GM18907 (cell line): Measurements from ENCODE around the gene NUDT9.
"Not testable (repeated sequence)": the region's sequence is repeated elsewhere in the genome, so short reads cannot be mapped to it uniquely, and the experiment has no call there.

ENCODE experiments used
- ATAC-seq: cut with Tn5 transposase; IDR thresholded peaks from one replicate; pipeline ENCODE4 v1.9.1; 2021; ENCODE audit warnings: mild to moderate bottlenecking, moderate library complexity; ENCODE audit not compliant: unreplicated experiment

The NUDT9 gene

DNA sequence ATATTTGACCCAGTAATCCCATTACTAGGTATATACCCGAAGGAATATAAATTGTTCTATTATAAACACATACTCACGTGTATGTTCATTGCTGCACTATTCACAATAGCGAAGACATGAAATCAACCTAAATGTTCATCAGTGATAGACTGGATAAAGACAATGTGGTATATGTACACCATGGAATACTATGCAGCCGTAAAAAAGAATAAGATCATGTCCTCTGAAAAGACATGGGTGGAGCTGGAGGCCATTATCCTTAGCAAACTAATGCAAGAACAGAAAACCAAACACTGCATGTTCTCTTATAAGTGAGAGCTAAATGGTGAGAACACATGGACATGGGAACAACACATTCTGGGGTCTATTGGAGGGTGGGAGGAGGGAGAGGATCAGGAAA is 36.5 kb downstream of the NUDT9 start:
- ATAC-seq, result no peak

- peak; percentile 58 for ATAC-seq
Observed at GRCh38 chr4:87461281-87461700, 38.9 kb downstream of the NUDT9 start.

GRCh38 chr4:87462102-87462501 is 39.7 kb downstream of the NUDT9 start:
- no peak for ATAC-seq

DNA sequence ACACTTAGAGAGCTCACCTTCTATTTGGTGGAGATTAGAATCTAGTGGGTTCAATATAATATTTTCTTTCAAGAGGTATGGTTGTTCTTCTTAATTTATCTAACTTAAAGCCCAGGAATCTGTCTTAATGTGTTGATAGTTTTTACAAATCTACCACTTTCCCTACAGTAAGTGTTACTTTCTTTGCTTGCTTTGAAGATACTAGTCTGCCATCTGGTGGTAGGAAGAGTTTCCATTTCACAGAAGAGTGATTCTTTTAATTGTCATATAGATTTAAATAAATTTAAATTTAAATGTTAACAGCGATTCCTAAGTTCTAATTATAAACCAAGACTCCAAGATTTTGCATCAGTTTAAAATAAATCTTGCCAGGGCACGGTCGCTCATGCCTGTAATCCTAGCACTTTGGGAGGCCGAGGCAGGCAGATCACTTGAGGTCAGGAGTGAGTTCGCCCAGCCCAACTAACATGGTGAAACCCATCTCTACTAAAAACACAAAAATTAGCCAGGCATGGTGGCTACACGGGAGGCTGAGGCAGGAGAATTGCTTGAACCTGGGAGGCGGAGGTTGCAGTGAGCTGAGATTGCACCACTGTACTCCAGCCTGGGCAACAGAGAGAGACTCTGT is 43.5 kb downstream of the NUDT9 start:
- ATAC-seq, result no peak

DNA sequence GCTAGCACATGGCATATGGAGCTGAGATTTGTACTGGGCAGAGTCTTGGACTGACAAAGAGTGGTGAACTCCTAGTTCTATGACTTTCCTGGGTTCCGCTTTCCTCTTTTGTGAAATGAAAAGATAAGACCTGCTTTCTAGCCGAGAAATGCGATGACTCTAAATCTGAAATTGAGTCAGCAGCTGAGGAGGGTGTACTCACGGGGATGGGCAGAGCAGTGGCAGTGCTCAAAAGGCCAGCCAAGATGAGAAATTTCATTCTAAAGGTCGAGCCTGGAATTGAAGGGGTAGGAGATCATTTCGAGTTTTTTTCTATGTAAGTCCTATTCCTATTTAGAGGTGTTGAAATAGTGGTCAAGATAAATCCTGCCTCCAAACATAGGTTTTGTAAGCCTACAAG is 47.0 kb downstream of the NUDT9 start:
- no peak for ATAC-seq

GRCh38 chr4:87476934-87477333 is 54.6 kb downstream of the NUDT9 start:
- no peak for ATAC-seq

GRCh38 chr4:87478732-87479250 is 56.4 kb downstream of the NUDT9 start:
- ATAC-seq, result no peak

GRCh38 chr4:87481377-87481776 is 59.0 kb downstream of the NUDT9 start:
- no peak for ATAC-seq

DNA sequence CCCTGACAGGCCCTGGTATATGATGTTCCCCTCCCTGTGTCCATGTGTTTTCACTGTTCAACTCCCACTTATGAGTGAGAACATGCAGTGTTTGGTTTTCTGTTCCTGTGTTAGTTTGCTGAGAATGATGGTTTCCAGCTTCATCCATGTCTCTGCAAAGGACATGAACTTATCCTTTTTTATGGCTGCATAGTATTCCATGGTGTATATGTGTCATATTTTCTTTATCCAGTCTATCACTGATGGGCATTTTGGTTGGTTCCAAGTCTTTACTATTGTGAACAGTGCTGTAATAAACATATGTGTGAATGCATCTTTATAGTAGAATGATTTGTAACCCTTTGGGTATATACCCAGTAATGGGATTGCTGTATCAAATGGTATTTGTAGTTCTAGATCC is 60.9 kb downstream of the NUDT9 start:
- ATAC-seq, result not testable (repeated sequence)

- ATAC-seq, result not testable (repeated sequence)
Observed at GRCh38 chr4:87488666-87489065, 66.3 kb downstream of the NUDT9 start.

GRCh38 chr4:87489678-87490077 is 67.3 kb downstream of the NUDT9 start:
- no peak for ATAC-seq

DNA sequence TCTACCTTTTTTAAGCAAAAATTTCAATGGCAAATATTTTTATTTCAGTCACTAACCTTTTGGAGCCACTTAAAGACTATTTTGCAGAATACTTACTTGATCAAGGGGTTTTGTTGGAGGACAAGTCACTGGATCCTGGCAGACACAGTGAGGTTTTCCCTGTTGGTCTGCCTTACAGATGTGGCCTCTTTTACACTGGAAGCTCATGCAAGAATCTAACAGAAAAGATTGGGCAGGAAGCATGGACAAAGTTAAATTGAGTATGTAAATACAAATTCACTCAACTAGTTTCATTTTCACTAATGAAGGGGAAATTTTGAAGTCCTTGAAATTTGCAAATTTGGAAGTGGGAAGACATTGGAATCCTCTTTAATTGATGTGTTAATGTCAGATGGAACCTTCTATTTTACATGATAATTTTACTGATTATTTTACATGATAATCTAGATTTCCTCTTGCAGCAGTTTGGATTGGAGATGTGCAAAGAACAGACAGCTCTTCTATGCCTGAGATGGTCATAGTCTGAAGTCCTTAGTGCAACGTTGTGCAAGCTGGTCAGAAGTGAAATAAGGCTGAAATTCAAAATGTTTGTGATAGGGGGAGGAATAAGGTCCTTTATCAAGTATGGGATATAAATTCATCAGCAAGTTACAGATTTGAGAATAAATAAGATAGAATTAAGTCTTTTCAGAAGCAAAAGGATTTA is 68.4 kb downstream of the NUDT9 start:
- ATAC-seq, result no peak

GRCh38 chr4:87491436-87491835 is 69.1 kb downstream of the NUDT9 start:
- no peak for ATAC-seq

GRCh38 chr4:87491851-87492250 is 69.5 kb downstream of the NUDT9 start:
- ATAC-seq, result not testable (repeated sequence)

GRCh38 chr4:87493115-87493514 is 70.7 kb downstream of the NUDT9 start:
- no peak for ATAC-seq

GRCh38 chr4:87497159-87497558 is 74.8 kb downstream of the NUDT9 start:
- ATAC-seq, result no peak

- ATAC-seq, result no peak
Observed at GRCh38 chr4:87497578-87497977, 75.2 kb downstream of the NUDT9 start.

DNA sequence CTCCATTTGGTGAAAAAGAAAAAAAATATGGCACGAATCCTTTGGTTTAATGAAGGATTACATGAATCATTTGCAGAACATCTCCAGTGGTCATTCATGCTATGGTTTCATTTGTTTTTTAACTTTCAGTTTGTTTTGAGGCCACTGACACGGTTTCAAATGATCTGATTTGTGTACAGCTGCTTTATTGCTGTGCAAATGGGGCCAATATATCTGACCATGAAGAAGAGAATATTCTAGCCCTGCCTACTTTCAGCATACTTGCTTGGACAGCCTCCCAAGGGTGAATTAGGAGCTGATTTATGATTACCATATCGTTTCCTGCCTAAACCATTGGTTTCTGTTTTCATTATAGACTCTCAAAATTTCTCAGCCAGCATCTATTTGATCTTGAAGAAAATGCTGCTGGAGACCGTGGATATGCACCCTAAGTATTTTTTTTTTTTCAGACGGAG is 76.1 kb downstream of the NUDT9 start:
- ATAC-seq, result peak; percentile 81

DNA sequence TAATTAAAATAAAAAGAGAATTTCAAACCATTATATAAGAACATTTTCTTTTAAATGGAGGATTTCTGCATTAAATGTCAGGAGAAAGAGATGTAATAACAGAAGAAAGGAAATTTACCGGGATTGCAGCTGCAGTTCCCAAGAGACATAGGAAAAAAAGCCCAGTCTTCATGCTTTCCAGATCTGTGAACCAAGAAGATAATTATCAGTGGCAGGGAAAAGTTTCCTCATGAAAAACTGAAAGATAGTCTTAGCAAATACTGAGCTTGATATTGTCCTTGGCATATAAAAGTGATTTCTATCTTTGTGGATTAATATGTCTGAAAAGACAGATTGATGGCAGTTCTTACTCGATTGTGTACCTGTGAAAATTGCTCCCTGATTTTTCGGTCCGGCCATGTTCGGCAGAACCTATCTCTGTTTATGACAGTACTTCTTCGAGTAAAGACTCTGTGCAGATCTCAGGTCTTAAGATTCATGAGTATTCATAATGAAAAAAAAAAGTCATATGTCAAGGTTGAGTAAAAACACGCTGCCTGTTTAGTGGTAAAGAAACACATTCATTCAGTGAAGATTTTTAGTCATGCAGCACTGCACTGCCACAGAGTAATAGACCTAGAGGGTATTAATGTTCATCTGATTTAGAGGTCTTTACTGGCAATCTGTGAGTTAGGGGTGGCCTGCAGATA is 77.2 kb downstream of the NUDT9 start:
- ATAC-seq, result peak; percentile 83

DNA sequence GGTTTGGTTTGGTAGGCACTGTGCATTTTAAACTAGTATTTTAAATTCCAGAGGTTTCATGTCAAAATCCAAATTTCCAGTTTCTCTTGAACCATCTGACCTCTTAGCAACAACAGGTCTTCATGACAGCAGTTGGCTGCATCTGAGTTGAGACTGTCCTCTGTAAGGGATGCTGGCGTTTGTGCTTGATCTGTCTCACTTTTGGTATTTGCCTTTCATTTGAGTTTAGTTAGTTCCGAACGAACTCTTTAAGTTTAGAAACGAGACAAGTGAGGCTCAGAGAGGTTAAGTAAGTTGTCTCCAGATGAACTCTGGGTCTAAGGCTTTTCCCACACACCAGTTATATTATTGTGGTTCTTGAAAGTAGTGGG is 77.7 kb downstream of the NUDT9 start:
- peak; percentile 54 for ATAC-seq

GRCh38 chr4:87502580-87503238 is 80.3 kb downstream of the NUDT9 start:
- no peak for ATAC-seq
